Measurements from ENCODE around the gene RGS5. TPM values are rescaled to one million over a fixed set of nuclear protein-coding genes. Genes with fewer than 3 reads are reported as not detected.

Gene RGS5
- polyA plus RNA-seq, 1 of the 3 experiments (the other 2 are of a cell fraction): 260 TPM

DNA sequence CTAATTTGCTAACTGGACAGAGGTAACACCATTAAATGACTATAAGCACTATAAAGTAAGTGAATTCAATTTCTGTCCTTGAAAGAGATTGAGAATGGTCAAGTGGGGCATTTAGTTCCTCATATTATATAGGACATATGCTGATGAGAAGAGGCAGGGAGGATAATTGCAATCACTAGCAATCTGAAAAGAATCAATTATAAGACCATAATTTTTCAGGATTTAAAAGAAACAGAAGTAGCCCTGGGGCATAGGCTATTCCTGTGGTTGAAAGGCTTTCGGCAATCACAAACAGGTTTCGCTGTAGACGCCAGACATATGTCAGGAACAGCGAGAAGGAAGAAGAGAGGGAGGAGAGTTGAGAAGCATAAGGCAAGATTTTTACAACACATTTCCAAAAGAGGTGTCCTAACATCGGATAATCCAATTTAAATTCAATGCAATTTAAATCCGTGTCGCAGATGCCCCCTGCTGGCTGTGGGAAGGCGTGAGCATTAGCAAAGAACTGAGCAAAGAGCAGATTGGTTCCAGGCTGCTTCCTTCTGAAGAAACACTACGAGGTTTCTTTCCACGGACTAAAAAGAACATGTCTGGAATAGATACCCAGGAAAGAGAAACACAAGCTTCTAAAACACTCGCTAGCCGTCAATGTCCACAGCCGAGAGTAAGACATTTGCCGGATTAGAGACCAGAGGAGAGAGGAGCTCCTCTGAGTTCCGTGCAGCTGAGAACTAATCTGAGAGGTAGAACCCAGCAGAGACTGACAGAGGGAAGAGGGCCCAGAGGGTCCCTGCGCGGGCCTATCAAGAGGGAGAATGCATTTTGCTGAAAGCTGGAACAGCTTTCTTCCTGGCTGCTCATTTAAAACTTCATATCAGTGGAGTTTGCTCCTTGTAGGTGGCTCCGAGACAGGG, 27.9 kb downstream of the RGS5 start:
- Histone ChIP-seq H3K27ac (ENCODE audit: low read depth in 2 of 2, low read length in 1 of 2) (peak overlapping the region; percentile 97 to 99), H3K4me1 (ENCODE audit: control insufficient read depth in 1 of 2, insufficient read depth in 2 of 2, low read depth in 1 of 2, low read length in 1 of 2) (peaks cover 50 to 74% of the 10 kb centered on the region in 2 experiments), H3K9ac (peak overlapping the region; percentile 47), H3K9me3 (no peaks in the 10 kb centered on the region), H3K36me3 (replicated peaks in 1 of 2; ENCODE audit: control insufficient read depth in 1 of 2, insufficient read depth in 2 of 2, low read length in 1 of 2) (peaks cover 0 to 16% of the 10 kb centered on the region in 2 experiments), H3K4me3 (ENCODE audit: low read depth in 2 of 2, low read length in 1 of 2) (peak overlapping the region; percentile 19 to 24; a peak in 2 of 4 replicates), H2AFZ (ENCODE audit: low read depth) (peak overlapping the region; percentile 75), H3K9me2 (no peaks in the 10 kb centered on the region), H4K20me1 (ENCODE audit: insufficient read depth) (no peaks in the 10 kb centered on the region), H3K27me3 (ENCODE audit: insufficient read depth) (no peaks in the 10 kb centered on the region), H3K4me2 (peak overlapping the region; percentile 46), H3K79me2 (ENCODE audit: insufficient read depth) (peaks cover 41% of the 10 kb centered on the region), H3F3A (replicated peaks; ENCODE audit: insufficient read depth) (peaks cover 37% of the 10 kb centered on the region)
- POLR2A ChIA-PET: interaction anchor here (0.7 to 1.5 kb wide), 6 partner anchors 12 to 294 kb away, joined by 3 to 9 read pairs (median 4); no protein-coding TSS in a partner anchor
- DNase-seq: peak; percentile 36
- CTCF ChIA-PET: interaction anchor here (0.7 to 4.0 kb wide), 18 partner anchors 8 to 327 kb away, joined by 3 to 28 read pairs (median 6); partner anchors contain the start of genes RGS4 and RGS5
- 15% methylated on average over 18 of the region's 18 CpGs for WGBS (ENCODE audit: low lambda C conversion rate)
- peak; percentile 87 for TF ChIP-seq SMC3 (IDR thresholded peaks at IDR 0.05; ENCODE audit: low read depth, low read length)
- TF ChIP-seq GABPA (IDR thresholded peaks at IDR 0.05; ENCODE audit: low read depth): no peak
- peak; percentile 12; the same call in 1 of the 2 replicates for TF ChIP-seq MXI1 (IDR thresholded peaks at IDR 0.05; ENCODE audit: low read depth, low read length)
- no peak for TF ChIP-seq ELF1 (IDR thresholded peaks at IDR 0.05)
- TF ChIP-seq, protein P1, sequence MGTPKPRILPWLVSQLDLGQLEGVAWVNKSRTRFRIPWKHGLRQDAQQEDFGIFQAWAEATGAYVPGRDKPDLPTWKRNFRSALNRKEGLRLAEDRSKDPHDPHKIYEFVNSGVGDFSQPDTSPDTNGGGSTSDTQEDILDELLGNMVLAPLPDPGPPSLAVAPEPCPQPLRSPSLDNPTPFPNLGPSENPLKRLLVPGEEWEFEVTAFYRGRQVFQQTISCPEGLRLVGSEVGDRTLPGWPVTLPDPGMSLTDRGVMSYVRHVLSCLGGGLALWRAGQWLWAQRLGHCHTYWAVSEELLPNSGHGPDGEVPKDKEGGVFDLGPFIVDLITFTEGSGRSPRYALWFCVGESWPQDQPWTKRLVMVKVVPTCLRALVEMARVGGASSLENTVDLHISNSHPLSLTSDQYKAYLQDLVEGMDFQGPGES (IDR thresholded peaks at IDR 0.05; ENCODE audit: low read depth, low read length): no peak
- TF ChIP-seq, protein P2, sequence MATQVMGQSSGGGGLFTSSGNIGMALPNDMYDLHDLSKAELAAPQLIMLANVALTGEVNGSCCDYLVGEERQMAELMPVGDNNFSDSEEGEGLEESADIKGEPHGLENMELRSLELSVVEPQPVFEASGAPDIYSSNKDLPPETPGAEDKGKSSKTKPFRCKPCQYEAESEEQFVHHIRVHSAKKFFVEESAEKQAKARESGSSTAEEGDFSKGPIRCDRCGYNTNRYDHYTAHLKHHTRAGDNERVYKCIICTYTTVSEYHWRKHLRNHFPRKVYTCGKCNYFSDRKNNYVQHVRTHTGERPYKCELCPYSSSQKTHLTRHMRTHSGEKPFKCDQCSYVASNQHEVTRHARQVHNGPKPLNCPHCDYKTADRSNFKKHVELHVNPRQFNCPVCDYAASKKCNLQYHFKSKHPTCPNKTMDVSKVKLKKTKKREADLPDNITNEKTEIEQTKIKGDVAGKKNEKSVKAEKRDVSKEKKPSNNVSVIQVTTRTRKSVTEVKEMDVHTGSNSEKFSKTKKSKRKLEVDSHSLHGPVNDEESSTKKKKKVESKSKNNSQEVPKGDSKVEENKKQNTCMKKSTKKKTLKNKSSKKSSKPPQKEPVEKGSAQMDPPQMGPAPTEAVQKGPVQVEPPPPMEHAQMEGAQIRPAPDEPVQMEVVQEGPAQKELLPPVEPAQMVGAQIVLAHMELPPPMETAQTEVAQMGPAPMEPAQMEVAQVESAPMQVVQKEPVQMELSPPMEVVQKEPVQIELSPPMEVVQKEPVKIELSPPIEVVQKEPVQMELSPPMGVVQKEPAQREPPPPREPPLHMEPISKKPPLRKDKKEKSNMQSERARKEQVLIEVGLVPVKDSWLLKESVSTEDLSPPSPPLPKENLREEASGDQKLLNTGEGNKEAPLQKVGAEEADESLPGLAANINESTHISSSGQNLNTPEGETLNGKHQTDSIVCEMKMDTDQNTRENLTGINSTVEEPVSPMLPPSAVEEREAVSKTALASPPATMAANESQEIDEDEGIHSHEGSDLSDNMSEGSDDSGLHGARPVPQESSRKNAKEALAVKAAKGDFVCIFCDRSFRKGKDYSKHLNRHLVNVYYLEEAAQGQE (IDR thresholded peaks at IDR 0.05; ENCODE audit: low read depth, low read length): 0 out of 2 replicates have a peak, but pooled peaks have one; percentile 35
- TF ChIP-seq YY1 (IDR thresholded peaks at IDR 0.05; ENCODE audit: low read depth): no peak
- TF ChIP-seq RCOR1 (IDR thresholded peaks at IDR 0.05; ENCODE audit: low read length): peak; percentile 56; the same call in 1 of the 2 replicates
- TF ChIP-seq TAF1 (IDR thresholded peaks at IDR 0.05; ENCODE audit: borderline replicate concordance, low read depth, low read length): 0 out of 2 replicates have a peak, but pooled peaks have one; percentile 15
- no peak; the same call in 1 of the 2 replicates for TF ChIP-seq TCF12 (IDR thresholded peaks at IDR 0.05)
- TF ChIP-seq, protein P3, sequence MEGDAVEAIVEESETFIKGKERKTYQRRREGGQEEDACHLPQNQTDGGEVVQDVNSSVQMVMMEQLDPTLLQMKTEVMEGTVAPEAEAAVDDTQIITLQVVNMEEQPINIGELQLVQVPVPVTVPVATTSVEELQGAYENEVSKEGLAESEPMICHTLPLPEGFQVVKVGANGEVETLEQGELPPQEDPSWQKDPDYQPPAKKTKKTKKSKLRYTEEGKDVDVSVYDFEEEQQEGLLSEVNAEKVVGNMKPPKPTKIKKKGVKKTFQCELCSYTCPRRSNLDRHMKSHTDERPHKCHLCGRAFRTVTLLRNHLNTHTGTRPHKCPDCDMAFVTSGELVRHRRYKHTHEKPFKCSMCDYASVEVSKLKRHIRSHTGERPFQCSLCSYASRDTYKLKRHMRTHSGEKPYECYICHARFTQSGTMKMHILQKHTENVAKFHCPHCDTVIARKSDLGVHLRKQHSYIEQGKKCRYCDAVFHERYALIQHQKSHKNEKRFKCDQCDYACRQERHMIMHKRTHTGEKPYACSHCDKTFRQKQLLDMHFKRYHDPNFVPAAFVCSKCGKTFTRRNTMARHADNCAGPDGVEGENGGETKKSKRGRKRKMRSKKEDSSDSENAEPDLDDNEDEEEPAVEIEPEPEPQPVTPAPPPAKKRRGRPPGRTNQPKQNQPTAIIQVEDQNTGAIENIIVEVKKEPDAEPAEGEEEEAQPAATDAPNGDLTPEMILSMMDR (IDR thresholded peaks at IDR 0.05): peak; percentile 97
- TF ChIP-seq NRF1 (IDR thresholded peaks at IDR 0.05; ENCODE audit: low read depth, low read length): no peak
- TF ChIP-seq, protein P4, sequence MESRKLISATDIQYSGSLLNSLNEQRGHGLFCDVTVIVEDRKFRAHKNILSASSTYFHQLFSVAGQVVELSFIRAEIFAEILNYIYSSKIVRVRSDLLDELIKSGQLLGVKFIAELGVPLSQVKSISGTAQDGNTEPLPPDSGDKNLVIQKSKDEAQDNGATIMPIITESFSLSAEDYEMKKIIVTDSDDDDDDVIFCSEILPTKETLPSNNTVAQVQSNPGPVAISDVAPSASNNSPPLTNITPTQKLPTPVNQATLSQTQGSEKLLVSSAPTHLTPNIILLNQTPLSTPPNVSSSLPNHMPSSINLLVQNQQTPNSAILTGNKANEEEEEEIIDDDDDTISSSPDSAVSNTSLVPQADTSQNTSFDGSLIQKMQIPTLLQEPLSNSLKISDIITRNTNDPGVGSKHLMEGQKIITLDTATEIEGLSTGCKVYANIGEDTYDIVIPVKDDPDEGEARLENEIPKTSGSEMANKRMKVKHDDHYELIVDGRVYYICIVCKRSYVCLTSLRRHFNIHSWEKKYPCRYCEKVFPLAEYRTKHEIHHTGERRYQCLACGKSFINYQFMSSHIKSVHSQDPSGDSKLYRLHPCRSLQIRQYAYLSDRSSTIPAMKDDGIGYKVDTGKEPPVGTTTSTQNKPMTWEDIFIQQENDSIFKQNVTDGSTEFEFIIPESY (IDR thresholded peaks at IDR 0.05; ENCODE audit: borderline replicate concordance, low read depth): no peak
- no peak for TF ChIP-seq RXRA (IDR thresholded peaks at IDR 0.05; ENCODE audit: borderline replicate concordance, low read depth)
- no peak for TF ChIP-seq JUND (IDR thresholded peaks at IDR 0.05)
- TF ChIP-seq MEF2A (IDR thresholded peaks at IDR 0.05; ENCODE audit: borderline replicate concordance, low read depth): no peak
- no peak for TF ChIP-seq POLR2AphosphoS5 (IDR thresholded peaks at IDR 0.05; ENCODE audit: low read depth, low read length)
- TF ChIP-seq CHD2 (IDR thresholded peaks at IDR 0.05; ENCODE audit: low read length, partially characterized antibody): peak; percentile 39
- TF ChIP-seq, protein P5, sequence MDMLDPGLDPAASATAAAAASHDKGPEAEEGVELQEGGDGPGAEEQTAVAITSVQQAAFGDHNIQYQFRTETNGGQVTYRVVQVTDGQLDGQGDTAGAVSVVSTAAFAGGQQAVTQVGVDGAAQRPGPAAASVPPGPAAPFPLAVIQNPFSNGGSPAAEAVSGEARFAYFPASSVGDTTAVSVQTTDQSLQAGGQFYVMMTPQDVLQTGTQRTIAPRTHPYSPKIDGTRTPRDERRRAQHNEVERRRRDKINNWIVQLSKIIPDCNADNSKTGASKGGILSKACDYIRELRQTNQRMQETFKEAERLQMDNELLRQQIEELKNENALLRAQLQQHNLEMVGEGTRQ (IDR thresholded peaks at IDR 0.05; ENCODE audit: borderline replicate concordance, low read depth, low read length): no peak
- TF ChIP-seq, protein P6, sequence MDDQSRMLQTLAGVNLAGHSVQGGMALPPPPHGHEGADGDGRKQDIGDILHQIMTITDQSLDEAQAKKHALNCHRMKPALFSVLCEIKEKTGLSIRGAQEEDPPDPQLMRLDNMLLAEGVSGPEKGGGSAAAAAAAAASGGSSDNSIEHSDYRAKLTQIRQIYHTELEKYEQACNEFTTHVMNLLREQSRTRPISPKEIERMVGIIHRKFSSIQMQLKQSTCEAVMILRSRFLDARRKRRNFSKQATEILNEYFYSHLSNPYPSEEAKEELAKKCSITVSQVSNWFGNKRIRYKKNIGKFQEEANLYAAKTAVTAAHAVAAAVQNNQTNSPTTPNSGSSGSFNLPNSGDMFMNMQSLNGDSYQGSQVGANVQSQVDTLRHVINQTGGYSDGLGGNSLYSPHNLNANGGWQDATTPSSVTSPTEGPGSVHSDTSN (IDR thresholded peaks at IDR 0.05): no peak
- TF ChIP-seq RFX5 (IDR thresholded peaks at IDR 0.05; ENCODE audit: low read length): no peak

Measured in SK-N-SH (cell line).